ENCODE data around the gene PREP.

The PREP gene

GRCh38 chr6:105310371-105310770 is 92.5 kb downstream of the PREP start:
- TF ChIP-seq CTCF (IDR thresholded peaks at IDR 0.05; ENCODE audit: control insufficient read depth, insufficient read depth, low read depth, low read length, missing control alignments), result no peak
- H3K4me3 ChIP-seq (ENCODE audit: control insufficient read depth, low read depth, low read length), result no peak overlapping the region
- no peak for DNase-seq (ENCODE audit: low read depth)

GRCh38 chr6:105308840-105309239 is 94.0 kb downstream of the PREP start:
- DNase-seq (ENCODE audit: low read depth), result no peak
- no peak for TF ChIP-seq CTCF (IDR thresholded peaks at IDR 0.05; ENCODE audit: control insufficient read depth, insufficient read depth, low read depth, low read length, missing control alignments)
- no peak overlapping the region for H3K4me3 ChIP-seq (ENCODE audit: control insufficient read depth, low read depth, low read length)

GRCh38 chr6:105305521-105305920 is 97.4 kb downstream of the PREP start:
- no peak for TF ChIP-seq CTCF (IDR thresholded peaks at IDR 0.05; ENCODE audit: control insufficient read depth, insufficient read depth, low read depth, low read length, missing control alignments)
- H3K4me3 ChIP-seq (ENCODE audit: control insufficient read depth, low read depth, low read length), result no peak overlapping the region

GRCh38 chr6:105304825-105305224 is 98.1 kb downstream of the PREP start:
- H3K4me3 ChIP-seq (ENCODE audit: control insufficient read depth, low read depth, low read length), result no peak overlapping the region
- TF ChIP-seq CTCF (IDR thresholded peaks at IDR 0.05; ENCODE audit: control insufficient read depth, insufficient read depth, low read depth, low read length, missing control alignments), result no peak
- no peak for DNase-seq (ENCODE audit: low read depth)

More at GRCh38 chr6:105305521-105305920, 97.4 kb downstream of the PREP start:
- DNase-seq (ENCODE audit: low read depth), result no peak

- TF ChIP-seq CTCF (IDR thresholded peaks at IDR 0.05; ENCODE audit: control insufficient read depth, insufficient read depth, low read depth, low read length, missing control alignments), result no peak
- no peak overlapping the region for H3K4me3 ChIP-seq (ENCODE audit: control insufficient read depth, low read depth, low read length)
- no peak for DNase-seq (ENCODE audit: low read depth)
Observed at GRCh38 chr6:105304366-105304765, 98.5 kb downstream of the PREP start.

- no peak overlapping the region for H3K4me3 ChIP-seq (ENCODE audit: control insufficient read depth, low read depth, low read length)
- TF ChIP-seq CTCF (IDR thresholded peaks at IDR 0.05; ENCODE audit: control insufficient read depth, insufficient read depth, low read depth, low read length, missing control alignments), result no peak
- no peak for DNase-seq (ENCODE audit: low read depth)
Observed at GRCh38 chr6:105302617-105303128, 100.2 kb downstream of the PREP start.
